ENCODE data around the gene BTBD16.

DNA sequence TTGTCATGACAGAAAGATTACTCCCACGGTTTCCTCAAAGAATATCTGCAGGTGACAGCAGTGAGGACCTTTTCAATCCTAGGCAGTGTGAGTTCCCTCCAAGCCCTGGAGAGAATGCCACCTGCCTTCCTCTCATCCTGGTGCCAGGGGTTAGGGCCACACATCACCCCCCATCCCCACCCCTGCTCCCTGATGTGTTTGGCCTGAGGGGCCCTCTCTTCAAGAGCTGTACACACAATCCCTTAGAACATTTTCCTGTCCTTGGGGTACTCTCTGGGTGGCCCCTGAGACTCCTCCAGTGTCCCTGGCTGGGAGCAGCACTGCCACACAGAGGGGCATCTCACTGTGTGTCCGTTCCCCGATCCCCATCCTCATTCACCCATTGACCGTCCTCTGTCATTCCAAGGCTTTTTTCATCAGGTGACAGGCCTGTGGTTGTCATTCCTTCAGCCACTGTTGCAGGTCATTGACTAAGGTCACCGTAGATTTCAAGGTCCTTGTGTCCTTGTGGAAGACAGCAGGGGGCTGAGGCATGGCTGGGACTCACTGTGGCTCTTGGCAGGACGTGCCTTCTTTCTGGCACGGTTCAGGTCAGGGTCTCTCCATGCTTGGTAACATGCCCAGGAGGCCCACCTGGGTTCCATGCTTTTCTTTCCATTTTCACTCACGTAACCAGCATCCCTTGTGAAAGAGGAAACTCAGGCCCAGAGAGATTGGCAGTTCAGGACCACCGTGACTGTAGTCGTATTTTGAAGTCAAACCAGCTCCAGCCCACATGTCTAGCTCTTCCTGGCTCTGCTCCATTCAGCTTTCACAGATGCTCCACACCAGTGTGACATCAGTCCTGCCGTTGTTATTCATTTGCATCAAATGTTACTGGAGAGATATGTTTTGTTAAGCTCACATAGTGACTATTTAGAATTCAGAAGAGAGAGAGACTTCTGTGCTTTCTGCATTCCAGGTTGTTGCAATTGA is 26.8 kb upstream of the BTBD16 start:
- TF ChIP-seq CTCF (CRISPR knock-in tag; IDR thresholded peaks at IDR 0.05) (no peak), E2F2 (CRISPR knock-in tag; IDR thresholded peaks at IDR 0.05; ENCODE audit: borderline replicate concordance) (no peak), KLF9 (CRISPR knock-in tag; IDR thresholded peaks at IDR 0.05; ENCODE audit: low read depth) (no peak), NR2F2 (IDR thresholded peaks at IDR 0.05; ENCODE audit: borderline replicate concordance, low read depth) (no peak), LCORL (IDR thresholded peaks at IDR 0.05) (no peak), LCORL (CRISPR knock-in tag; IDR thresholded peaks at IDR 0.05) (no peak), POGZ (CRISPR knock-in tag; IDR thresholded peaks at IDR 0.05) (no peak), DNMT3B (CRISPR knock-in tag; conservative IDR thresholded peaks at IDR 0.05) (no peak), DNMT1 (CRISPR knock-in tag; IDR thresholded peaks at IDR 0.05) (no peak)

Data from HepG2 (cell line).